HCT116 (cell line): ENCODE measurements around the gene URB1.

ENCODE experiments used
- EZH2 ChIP-seq: fragments of 200-600 bp; sonication (generic); IDR thresholded peaks from 2 replicates; pipeline ENCODE4 v1.6.1; 2017; ENCODE audit warnings: antibody characterized with exemption, mixed run types
- EZH2phosphoT487 ChIP-seq: fragments of 200-600 bp; IDR thresholded peaks from 2 replicates; pipeline ENCODE4 v1.6.1; 2018; ENCODE audit warnings: antibody characterized with exemption, borderline replicate concordance
- POLR2A ChIP-seq: IDR thresholded peaks from 2 replicates; pipeline ENCODE4 v1.7.0; 2011; ENCODE audit warnings: borderline replicate concordance; ENCODE audit not compliant: insufficient read depth, insufficient read length; ENCODE audit errors: extremely low read depth
- POLR2AphosphoS5 ChIP-seq: IDR thresholded peaks from 2 replicates; pipeline ENCODE4 v1.6.1; 2011; ENCODE audit warnings: mild to moderate bottlenecking, low read depth, low read length, moderate library complexity
- RAD21 ChIP-seq: IDR thresholded peaks from 2 replicates; pipeline ENCODE4 v1.6.1; 2012; ENCODE audit warnings: low read depth, mild to moderate bottlenecking
- ZFX ChIP-seq: fragments of 450-650 bp; IDR thresholded peaks from 2 replicates; pipeline ENCODE4 v1.6.1; 2017
- TF ChIP-seq, protein P1 (sequence below), 3 experiments: fragments of 200-600 bp in 1 of 3; sonication (generic) in 1 of 3; IDR thresholded peaks in 2 of 3; conservative IDR thresholded peaks in 1 of 3; 2 replicates each; pipeline ENCODE4 v1.5.1; 2012 to 2017; ENCODE audit warnings: low read depth in 2 of 3, low read length in 2 of 3, antibody characterized with exemption in 1 of 3, borderline replicate concordance in 1 of 3, control low read depth in 1 of 3, mild to moderate bottlenecking in 1 of 3, mixed read lengths in 1 of 3, mixed run types in 1 of 3, moderate library complexity in 1 of 3; ENCODE audit not compliant: insufficient read depth in 1 of 3

GRCh38 chr21:32378956-32379355 lies 13.9 kb downstream of the URB1 start:
- TF ChIP-seq, protein P1, sequence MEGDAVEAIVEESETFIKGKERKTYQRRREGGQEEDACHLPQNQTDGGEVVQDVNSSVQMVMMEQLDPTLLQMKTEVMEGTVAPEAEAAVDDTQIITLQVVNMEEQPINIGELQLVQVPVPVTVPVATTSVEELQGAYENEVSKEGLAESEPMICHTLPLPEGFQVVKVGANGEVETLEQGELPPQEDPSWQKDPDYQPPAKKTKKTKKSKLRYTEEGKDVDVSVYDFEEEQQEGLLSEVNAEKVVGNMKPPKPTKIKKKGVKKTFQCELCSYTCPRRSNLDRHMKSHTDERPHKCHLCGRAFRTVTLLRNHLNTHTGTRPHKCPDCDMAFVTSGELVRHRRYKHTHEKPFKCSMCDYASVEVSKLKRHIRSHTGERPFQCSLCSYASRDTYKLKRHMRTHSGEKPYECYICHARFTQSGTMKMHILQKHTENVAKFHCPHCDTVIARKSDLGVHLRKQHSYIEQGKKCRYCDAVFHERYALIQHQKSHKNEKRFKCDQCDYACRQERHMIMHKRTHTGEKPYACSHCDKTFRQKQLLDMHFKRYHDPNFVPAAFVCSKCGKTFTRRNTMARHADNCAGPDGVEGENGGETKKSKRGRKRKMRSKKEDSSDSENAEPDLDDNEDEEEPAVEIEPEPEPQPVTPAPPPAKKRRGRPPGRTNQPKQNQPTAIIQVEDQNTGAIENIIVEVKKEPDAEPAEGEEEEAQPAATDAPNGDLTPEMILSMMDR (IDR thresholded peaks at IDR 0.05 in 2 of 3, conservative IDR thresholded peaks at IDR 0.05 in 1 of 3; ENCODE audit: borderline replicate concordance in 1 of 3, insufficient read depth in 1 of 3, low read depth in 2 of 3, low read length in 2 of 3): no peak
- TF ChIP-seq POLR2A (no peak), POLR2AphosphoS5 (no peak), RAD21 (no peak), EZH2 (no peak), EZH2phosphoT487 (no peak), ZFX (no peak)
